HG02885 (cell line): Measurements from ENCODE around the gene COLEC11.

Experiments used
- ATAC-seq: cut with Tn5 transposase; IDR thresholded peaks from one replicate; pipeline ENCODE4 v1.9.1; 2021; ENCODE audit warnings: mild to moderate bottlenecking; ENCODE audit not compliant: unreplicated experiment, poor library complexity

Gene COLEC11

DNA sequence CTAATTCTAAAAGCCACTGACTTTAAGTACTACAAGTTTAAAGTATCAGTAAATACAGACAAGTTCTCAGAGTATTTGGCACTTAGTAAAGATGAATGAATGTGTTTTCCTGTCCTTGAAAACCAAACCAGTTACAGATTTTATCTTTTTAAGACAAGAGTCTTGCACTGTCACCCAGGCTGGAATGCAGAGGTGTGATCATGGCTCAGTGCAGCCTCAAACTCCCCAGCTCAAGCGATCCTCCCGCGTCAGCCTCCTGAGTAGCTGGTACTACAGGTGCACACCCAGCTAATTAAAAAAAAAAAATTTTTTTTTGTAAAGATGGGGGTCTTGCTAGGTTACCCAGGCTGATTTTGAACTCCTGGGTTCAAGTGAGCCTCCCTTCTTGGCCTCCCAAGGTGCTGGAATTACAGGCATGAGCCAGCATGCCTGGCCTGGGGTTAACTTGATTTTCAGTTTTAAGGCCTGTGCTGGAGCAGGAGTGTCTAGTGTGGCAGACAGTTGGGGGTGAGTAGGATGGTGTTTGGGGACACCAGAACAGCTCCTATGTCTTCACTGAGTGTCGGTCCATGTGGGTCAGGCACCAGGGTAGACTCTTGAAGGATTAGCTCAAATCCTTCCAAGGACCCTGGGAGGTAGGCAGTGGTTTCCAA is 10.2 kb upstream of the COLEC11 start:
- no peak for ATAC-seq

GRCh38 chr2:3585261-3586109 is 9.4 kb upstream of the COLEC11 start:
- no peak for ATAC-seq

DNA sequence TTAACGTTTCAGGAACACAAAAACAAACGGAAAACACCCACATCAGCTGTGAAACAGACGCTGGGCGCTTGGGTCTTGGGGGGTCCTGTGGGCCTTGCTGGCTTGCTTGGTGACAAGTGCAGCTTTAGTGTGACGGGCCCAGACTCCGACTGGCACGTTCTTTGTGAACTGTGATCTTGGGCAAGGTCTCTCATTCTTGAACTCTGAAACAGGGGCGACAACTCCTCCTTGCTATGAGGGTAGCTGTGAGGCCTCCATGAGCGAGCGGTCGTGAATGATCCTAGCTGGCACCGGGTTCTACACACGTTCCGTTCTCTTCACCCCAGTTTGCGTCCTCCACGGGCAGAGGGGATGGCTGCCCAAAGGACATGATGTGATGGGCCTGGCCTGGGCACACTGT is 8.7 kb upstream of the COLEC11 start:
- ATAC-seq: no peak

GRCh38 chr2:3587021-3587420 is 7.9 kb upstream of the COLEC11 start:
- no peak for ATAC-seq

DNA sequence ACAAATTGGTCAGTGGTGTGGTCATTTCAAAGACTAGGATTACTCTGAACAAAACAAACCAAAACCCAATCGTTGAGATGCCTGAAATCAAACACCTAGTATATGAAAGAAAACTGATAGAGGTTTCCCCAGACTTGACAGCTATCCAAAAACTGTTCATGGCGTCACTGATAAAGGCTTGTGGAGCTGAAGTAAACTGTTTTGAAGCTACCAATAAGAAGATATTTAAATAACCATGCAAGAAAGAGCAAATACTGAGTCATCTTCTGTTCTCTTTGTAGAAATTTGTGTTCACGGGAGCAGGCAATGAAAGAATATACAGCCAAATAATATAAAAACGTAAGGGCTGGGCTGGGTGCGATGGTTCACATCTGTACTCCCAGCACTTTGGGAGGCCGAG is 7.5 kb upstream of the COLEC11 start:
- ATAC-seq: no peak

DNA sequence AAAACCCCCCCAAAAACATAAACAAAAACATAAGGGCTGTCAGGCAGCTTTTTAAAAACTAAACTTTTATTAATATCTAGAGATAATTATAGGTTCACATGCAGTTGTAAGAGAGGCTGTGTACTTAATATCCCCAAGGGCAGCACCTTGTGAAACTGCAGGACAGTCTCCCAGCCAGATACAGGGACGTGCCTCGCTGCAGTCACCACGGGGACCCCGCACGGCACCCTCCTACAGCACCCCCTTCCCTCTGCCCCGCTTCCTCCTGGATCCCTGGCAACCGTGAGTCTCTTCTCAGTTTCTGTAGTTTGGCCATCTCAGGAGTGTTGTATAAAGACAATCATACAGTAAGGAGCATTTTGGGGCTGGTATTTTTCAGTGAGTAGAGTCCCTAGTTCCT is 6.8 kb upstream of the COLEC11 start:
- ATAC-seq: no peak

DNA sequence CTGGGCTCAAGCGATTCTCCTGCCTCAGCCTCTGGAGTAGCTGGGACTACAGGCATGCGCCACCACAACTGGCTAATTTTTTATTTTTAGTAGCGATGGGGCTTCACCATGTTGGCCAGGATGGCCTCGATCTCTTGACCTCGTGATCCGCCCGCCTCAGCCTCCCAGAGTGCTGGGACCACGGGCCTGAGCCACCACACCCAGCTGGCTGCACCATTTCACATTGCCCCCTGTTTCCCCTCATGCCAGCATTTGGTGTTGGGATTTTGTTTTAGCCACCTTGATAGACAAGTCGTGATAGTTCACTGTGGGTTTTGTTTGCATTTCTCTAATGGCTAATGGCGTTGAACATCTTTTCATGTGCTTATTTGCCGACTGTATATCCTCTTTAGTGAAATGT is 5.8 kb upstream of the COLEC11 start:
- no peak for ATAC-seq

- no peak for ATAC-seq
Observed at GRCh38 chr2:3595404-3595803, 492 bp downstream of the COLEC11 start.

GRCh38 chr2:3595985-3596384 is 1.1 kb downstream of the COLEC11 start:
- peak; percentile 88 for ATAC-seq

GRCh38 chr2:3596901-3597417 is 2.0 kb downstream of the COLEC11 start:
- no peak for ATAC-seq

DNA sequence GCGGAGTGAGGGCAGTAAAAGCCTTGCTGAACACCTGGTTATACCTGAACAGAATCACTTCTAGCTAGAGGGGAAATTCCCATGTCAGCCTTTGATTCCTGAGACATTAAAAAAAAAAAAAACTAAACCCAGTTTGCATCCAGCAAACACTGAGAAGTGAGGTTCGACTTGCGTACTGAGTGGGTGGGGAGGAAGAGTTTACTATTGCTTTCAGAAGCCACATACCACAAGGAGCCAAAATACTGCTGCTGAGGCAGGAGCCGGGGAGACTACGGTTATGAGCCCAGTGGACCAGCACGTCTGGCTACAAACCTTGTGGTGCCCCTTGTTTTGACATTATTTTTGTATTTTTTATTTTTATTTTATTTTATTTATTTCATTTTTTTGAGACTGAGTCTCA is 2.7 kb downstream of the COLEC11 start:
- ATAC-seq: peak; percentile 77

- no peak for ATAC-seq
Observed at GRCh38 chr2:3598197-3598910, 3.4 kb downstream of the COLEC11 start.

DNA sequence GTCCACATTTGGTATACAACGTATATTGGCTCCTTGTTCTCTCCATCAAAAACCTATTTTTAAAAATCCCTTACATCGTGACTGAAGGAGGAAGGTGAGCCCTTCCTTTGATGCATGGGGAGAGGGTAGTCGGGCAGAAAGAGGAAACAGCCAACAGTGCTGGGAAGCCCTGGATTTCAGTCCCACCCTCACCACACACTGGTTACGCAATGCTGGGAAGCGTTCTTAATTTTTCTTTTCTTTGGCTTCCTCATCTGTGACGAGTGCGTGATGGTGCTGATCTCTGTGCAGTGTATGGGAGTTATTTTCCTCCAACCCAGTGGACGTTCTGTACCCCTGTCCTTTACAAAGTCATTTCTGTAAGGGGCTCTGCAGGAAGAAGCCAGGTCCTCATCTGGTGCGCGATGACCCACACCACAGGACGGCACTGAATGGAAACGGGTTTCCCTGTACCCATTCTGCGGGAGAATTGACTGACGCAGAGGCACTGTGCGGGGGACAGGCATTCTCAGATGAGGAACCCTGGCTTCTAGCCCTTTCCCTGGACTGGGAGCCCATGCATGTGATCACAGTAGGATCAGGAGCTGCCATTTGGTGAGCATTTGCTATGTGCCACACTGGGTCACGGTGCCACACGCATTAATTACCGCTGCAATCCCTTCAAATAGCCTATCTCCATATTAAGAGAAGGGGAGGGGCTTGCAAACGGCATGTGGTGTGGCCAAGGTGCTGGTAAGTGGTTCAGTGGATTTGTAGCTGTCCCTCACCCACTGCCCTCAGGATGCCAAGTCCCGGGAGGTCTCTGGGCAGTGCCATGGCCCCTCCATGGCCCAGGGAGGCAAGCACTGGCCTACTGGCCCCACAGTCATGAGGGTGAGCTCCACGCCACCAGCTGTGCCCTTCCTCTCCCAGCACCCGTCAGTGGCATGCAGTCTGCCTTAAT is 4.3 kb downstream of the COLEC11 start:
- ATAC-seq: no peak

DNA sequence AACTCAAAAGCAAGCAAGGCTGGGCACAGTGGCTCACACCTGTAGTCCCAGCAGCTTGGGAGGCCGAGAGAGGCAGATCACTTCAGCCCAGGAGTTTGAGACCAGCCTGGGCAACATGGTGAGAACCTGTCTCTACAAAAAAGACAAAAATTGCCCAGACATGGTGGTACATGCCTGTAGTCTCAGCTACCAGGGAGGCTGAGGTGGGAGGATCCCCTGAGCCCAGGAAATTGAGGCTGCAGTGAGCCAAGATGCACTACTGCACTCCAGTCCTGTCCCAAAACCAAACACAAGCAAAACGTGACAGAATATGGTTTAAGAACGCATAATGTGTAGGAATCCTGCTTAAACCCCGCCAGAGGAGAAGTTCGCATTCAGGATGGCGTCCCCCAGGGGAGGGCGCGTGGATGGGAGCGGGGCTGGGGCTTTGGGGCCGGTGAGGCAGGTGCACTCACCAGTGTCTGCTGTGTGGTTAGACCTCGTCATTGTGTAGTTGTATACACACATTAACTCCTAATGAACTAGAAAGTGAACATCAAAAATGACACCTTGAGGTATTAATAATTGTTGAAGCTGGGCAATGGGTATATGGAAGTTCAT is 5.4 kb downstream of the COLEC11 start:
- no peak for ATAC-seq

GRCh38 chr2:3601561-3602271 is 6.8 kb downstream of the COLEC11 start:
- no peak for ATAC-seq

DNA sequence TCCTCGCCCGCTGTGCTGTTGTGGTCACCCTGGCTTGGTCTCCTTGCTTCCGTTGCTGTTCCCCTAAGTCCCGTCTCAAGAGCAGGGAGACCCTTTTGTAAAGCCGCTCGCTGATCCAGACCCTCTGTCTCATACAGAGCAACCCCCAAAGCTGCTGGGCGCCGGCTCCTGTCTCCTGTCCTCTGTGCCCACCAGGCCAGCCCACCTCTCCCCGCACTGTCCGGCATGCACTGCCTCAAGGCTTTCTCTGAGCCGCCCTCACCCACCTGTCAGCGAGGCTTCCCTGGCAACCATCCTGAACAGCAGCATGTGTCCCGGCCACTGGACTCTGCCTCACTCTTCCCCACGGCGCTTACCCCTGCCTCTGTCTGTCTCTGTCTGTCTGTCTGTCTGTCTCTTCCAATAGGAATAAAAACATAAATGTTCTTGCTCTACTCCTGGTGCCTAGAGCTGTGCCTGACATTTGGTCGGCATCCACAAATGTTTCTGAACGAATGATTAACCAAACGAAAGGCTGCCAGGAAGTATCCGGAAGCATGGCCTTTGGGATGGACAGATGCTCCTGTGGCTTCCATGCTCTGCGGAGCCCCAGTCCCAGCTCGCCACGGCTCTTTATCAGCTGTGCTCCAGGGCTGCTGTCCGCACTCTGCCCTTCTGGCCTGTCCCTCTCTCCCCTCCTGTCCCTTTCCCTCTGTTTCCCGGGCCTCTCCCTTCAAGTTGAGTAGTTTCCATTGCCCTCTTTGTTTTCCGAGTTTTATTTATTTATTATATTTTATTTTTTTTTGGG is 7.8 kb downstream of the COLEC11 start:
- ATAC-seq: no peak

DNA sequence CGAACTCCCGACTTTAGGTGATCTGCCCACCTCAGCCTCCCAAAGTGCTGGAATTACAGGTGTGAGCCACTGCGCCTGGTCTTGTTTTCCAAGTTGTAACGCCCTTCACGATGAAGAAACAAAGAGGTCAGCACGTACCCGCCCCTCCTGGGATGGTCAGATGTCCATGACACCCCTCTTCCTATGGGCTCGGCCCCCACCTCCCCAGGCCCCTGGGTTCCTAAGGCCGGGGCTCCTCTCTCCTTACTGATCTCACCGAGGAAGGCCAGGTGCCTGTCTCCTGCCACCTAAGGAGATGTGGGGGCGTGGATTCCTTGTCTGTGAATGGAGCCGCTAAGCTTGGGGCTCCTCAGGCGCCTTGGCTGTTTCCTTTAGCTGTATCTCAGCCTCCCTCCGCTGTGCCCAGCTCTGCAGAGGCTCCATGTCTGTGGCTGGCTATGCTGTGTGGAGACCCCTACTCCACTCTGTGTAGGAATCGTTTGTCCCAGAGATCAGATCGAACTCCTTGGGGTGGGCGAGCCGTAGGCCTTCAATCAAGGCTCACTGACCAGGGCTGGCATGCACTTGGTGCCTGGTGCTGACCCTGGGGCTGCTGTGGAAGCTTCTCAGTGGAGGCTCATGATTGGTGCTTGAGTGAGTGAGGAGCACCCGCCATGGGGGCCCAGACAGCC is 8.8 kb downstream of the COLEC11 start:
- no peak for ATAC-seq
